Liver (tissue), 3 donors: Measurements from ENCODE around the gene GMDS.

ENCODE experiments used
- FOXA1 ChIP-seq: IDR thresholded peaks from 2 replicates; pipeline ENCODE4 v1.6.1; 2016; ENCODE audit warnings: antibody characterized with exemption
- RAD21 ChIP-seq, 2 donors: IDR thresholded peaks; 2 replicates each; pipeline ENCODE4 v1.6.1; 2016; ENCODE audit warnings: antibody characterized with exemption in 2 of 2, mild to moderate bottlenecking in 2 of 2
- RXRA ChIP-seq, 2 donors: IDR thresholded peaks; 2 replicates each; pipeline ENCODE4 v1.6.1; 2017 to 2018; ENCODE audit warnings: antibody characterized with exemption in 2 of 2, mild to moderate bottlenecking in 1 of 2
- TAF1 ChIP-seq: conservative IDR thresholded peaks from 2 replicates; pipeline ENCODE4 v1.6.1; 2016; ENCODE audit warnings: antibody characterized with exemption, mild to moderate bottlenecking
- TF ChIP-seq, protein P1 (sequence below): IDR thresholded peaks from 2 replicates; pipeline ENCODE4 v1.6.1; 2016; ENCODE audit warnings: antibody characterized with exemption
- TF ChIP-seq, protein P2 (sequence below): fragments of 150-350 bp; IDR thresholded peaks from 2 replicates; pipeline ENCODE4 v1.5.1; 2017; ENCODE audit warnings: improper control_type of control experiment, low read depth, low read length; ENCODE audit not compliant: missing input control
- TF ChIP-seq, protein P3 (sequence below): IDR thresholded peaks from 2 replicates; pipeline ENCODE4 v1.6.1; 2016; ENCODE audit warnings: antibody characterized with exemption
- donor health status: healthy.
- donor health status: healthy.

DNA sequence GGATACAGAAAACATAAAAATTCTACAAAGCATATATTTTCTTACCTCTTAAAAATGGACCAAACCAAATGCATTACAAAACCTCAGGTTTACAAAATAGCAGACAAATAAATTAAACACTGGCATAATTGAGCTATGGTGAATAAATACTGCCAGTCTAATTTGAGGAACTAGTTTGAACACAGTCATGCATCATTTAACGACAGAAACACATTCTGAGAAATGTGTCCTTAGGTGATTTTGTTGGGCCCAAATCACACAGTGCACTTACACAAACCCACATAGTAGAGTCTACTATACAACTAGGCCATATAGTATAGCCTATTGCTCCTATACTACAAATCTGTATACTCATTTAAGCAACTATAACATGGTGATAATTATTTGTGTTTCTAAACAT, 420.1 kb downstream of the GMDS start:
- TF ChIP-seq, protein P1, sequence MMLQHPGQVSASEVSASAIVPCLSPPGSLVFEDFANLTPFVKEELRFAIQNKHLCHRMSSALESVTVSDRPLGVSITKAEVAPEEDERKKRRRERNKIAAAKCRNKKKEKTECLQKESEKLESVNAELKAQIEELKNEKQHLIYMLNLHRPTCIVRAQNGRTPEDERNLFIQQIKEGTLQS, result no peak
- TF ChIP-seq RAD21 (IDR thresholded peaks at IDR 0.05) (no peak), RXRA (IDR thresholded peaks at IDR 0.05) (no peak), FOXA1 (no peak), TAF1 (no peak)
- TF ChIP-seq, protein P2, sequence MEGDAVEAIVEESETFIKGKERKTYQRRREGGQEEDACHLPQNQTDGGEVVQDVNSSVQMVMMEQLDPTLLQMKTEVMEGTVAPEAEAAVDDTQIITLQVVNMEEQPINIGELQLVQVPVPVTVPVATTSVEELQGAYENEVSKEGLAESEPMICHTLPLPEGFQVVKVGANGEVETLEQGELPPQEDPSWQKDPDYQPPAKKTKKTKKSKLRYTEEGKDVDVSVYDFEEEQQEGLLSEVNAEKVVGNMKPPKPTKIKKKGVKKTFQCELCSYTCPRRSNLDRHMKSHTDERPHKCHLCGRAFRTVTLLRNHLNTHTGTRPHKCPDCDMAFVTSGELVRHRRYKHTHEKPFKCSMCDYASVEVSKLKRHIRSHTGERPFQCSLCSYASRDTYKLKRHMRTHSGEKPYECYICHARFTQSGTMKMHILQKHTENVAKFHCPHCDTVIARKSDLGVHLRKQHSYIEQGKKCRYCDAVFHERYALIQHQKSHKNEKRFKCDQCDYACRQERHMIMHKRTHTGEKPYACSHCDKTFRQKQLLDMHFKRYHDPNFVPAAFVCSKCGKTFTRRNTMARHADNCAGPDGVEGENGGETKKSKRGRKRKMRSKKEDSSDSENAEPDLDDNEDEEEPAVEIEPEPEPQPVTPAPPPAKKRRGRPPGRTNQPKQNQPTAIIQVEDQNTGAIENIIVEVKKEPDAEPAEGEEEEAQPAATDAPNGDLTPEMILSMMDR, result no peak
- TF ChIP-seq, protein P3, sequence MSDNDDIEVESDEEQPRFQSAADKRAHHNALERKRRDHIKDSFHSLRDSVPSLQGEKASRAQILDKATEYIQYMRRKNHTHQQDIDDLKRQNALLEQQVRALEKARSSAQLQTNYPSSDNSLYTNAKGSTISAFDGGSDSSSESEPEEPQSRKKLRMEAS, result no peak
